Activated CD4-positive, CD25-positive, alpha-beta regulatory T cell treated with anti-CD3 and anti-CD28 coated beads, Interleukin-2, amount 50 U/mL, for 72 hours (primary cell): ENCODE results near the gene RPL10.

Experiments used
- DNase-seq: peaks from one replicate; pipeline ENCODE4 v3.0.0; 2021

Gene RPL10

GRCh38 chrX:154397888-154398667 is at the start of gene RPL10:
Gene RPL10 (plus strand): TSS chrX:154398377. CDS start chrX:154398520, 143 bp downstream.
- peak; percentile 87 for DNase-seq

- DNase-seq, result no peak
These were observed 49.4 kb upstream of the RPL10 start for GRCh38 chrX:154348646-154349358.

DNA sequence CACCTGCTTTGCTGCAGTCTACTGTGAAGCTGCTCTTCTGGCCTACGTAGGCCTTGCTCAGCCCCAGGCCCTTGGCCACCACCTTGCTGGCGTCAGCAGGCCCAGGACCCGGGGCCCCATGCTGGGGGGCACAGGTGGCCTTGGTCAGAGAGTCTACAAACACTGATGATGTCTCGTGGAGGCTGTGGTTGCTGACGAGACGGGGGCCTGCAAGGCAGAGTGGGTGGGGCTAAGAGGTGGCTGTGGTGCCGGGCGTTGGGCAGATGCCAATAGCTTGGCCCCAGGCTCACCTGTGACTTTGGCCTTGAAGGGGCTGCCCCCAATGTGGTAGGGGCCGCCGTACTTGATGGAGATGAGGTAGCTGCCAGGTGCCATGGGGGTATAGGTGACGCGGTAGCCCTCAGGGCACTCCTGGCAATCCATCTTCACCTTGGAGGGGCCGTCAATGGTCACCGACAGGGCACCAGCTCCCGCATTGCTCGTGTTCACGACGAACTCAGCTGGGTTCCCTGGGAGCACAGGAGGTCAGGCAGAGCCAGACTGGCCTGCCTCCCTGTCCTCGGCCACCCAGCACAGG is 48.7 kb upstream of the RPL10 start:
- no peak for DNase-seq

DNA sequence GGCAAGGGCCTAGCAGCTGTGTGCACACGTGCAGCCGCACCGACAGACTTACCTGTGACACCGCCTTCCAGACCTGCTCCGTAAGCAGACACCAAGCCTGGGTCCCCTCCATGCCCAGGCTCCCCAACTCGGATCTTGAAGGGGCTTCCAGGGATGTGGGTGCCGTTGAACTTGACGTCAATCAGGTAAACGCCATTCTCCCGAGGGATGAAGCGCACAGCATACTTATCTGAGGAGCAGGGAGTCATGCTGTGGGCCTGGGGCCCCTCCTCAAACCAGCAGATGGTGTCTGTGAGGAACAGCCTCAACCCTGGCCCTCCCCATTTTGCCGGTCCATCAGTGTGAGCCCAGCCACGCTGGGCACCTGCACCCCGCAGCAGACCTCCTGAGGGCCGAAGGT is 48.2 kb upstream of the RPL10 start:
- DNase-seq, result no peak

DNA sequence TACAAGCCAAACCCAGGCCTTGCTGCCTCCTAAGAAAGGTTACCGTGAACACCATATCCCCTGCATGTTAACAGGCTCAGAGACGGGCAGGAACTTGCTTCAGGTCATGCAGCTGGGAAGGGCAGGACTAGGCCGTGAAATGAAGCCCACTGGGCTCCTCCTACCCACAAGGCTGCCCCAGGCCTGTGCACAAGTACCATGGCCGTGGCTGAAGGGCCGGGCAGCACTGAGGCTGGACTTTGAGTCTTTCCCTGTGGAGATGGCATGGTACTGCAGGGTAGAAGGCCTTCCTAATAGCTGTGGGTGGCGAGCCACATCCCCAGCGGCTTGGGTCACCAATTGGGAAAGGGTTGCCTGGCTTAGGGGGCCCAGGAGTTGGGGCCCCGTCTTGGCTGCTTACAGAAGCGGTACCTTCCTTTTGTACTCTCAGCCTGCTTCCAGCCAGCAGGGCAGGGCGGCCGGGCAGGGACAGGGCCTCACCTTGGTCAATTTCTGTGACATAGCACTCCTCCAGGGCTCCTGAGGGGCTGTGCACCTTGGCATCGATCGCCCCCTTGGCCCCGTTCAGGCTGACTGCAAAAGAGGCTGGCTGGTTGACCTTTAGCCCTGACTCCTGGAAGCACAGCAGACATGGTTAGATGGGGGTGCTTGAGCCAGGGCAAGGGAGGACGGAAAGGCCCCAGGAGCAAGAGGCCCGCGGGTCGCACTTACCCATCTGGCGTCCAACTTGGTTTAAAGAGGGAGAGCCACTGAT is 47.6 kb upstream of the RPL10 start:
- no peak for DNase-seq

- DNase-seq, result no peak
These were observed 46.8 kb upstream of the RPL10 start for GRCh38 chrX:154351183-154352011.

GRCh38 chrX:154352012-154352401 is 46.2 kb upstream of the RPL10 start:
- DNase-seq, result no peak

- DNase-seq, result no peak
These were observed 45.7 kb upstream of the RPL10 start for GRCh38 chrX:154352466-154352865.

DNA sequence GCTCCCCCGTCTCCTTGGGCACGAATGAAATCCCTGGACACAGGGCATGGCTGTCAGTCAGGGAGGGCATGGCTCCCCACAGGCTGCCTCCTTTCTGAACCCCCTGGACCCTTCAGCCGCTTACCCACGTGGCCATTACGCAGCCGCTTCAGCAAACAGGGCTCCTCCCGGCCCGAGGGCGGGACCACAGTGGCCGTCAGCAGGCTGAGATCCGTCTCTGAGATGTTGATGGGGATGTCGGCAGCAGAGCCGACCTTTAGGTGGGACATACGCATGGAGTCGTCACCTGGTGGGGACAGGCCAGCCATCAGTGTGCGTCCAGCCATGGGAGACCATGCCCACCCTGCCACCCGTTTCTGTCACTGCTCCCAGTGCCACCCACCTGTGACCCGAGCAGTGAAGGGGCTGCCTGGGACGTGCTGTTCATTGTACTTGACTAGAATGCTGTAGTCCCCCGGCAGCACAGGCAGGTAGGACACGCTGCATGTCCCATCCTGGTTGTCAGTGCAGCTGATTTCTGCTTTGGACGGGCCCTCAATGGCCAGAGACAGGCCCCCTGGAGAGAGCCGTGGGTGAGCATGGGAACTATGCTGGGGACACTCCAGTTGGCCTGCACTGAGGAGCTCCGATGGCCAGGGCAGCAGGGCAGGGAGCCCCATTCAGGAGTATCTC is 44.9 kb upstream of the RPL10 start:
- DNase-seq, result no peak

- no peak for DNase-seq
These were observed 44.2 kb upstream of the RPL10 start for GRCh38 chrX:154354013-154354412.

GRCh38 chrX:154354516-154354915 is 43.7 kb upstream of the RPL10 start:
- DNase-seq, result no peak

DNA sequence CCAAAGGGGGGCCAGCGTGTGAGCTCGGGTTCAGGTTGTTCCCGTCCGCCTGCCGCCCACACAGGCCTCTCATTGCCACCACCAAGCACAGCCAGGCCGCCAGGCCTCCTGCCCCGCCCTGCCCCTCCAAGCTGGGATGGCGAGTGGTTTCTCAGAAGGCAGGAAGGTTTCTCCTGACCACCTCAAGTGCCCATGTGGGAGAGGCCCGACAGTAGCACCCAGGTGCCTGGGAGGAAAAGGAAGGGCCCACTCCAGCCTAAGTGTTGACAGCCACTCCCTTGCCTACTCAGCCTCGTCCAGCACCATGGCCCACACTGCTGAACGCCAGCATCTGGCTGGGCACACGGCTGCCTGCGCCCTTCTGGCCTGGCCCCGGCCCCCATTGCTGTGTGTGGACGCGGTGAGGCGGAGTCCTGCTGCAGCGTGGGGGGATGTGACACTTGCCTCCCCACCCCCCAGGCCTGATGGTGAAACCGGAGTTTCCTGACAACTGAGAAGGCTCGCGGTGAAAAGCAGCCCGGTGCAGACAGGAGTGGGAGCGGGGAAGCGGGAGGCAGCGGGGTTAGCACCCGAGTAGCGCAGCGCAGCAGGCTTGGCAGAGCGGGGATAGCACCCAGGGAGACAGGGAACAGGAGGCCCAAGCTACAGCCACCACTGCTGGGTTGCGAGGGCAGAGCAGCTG is 42.9 kb upstream of the RPL10 start:
- DNase-seq, result no peak

- no peak for DNase-seq
These were observed 42.4 kb upstream of the RPL10 start for GRCh38 chrX:154355776-154356140.

- no peak for DNase-seq
These were observed 41.6 kb upstream of the RPL10 start for GRCh38 chrX:154356596-154356995.

- DNase-seq, result no peak
These were observed 41.0 kb upstream of the RPL10 start for GRCh38 chrX:154357205-154357604.

DNA sequence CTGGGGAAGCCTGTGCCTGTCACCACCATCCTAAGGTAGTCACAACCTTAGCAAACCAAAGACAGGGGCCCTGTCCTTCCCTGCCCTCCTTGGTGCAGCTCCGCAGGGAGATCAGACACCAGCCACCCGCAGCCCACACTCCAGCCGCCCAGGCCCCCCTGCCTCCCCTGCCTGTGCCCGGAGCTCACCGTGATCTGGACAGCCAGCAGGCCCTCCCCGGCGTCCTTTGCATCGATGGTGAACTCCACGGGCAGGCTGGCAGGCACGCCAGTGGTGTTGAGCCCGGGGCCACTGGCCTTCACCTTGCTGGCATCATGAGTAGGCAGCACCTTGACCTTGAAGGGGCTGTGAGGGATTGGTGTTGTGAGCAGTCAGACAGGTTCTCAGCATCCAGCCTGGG is 40.2 kb upstream of the RPL10 start:
- no peak for DNase-seq

GRCh38 chrX:154358829-154359228 is 39.3 kb upstream of the RPL10 start:
- DNase-seq, result no peak

- DNase-seq, result no peak
These were observed 38.6 kb upstream of the RPL10 start for GRCh38 chrX:154359362-154360154.

DNA sequence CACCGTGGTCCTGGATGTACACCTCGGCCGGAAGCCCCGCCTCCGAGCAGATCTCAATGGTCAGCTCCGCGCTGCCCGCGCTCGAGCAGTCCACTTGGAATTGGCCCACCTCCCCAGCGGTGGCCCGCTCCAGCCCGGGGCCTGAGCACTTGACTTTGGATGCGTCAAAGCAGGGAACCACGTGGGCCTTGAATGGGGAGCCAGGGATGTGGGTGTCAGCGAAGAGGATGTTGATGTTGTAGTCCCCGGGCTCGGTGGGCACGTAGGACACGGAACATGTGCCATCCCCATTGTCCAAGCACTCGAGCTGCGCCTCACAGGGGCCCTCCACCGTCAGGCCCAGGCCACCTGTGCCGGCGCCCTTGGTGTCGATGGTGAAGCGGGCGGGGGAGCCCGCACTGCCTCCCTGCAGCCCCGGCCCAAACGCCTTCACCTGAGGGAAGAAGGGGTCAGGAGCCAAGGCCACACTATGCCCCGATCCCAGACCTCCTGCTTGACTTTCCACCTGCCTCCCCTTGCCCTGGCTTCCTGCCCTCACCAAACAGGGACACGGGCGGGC is 37.9 kb upstream of the RPL10 start:
- DNase-seq, result no peak

- no peak for DNase-seq
These were observed 36.0 kb upstream of the RPL10 start for GRCh38 chrX:154362085-154362742.
